Neural progenitor cell (in vitro differentiated cells): ENCODE data around the gene NSG2.

Experiments
- CTCF ChIP-seq: fragments of 200-600 bp; sonication (generic); IDR thresholded peaks from 2 replicates; pipeline ENCODE4 v1.5.1; 2017; ENCODE audit warnings: antibody characterized with exemption, mild to moderate bottlenecking
- EZH2 ChIP-seq: fragments of 200-600 bp; sonication (generic); IDR thresholded peaks from 2 replicates; pipeline ENCODE4 v1.6.1; 2017; ENCODE audit warnings: antibody characterized with exemption, mild to moderate bottlenecking, moderate library complexity
- EZH2phosphoT487 ChIP-seq: fragments of 200-600 bp; sonication (generic); IDR thresholded peaks from 2 replicates; pipeline ENCODE4 v1.6.1; 2017; ENCODE audit warnings: antibody characterized with exemption

GRCh38 chr5:174106997-174107655 lies 61.6 kb downstream of the NSG2 start:
- TF ChIP-seq EZH2 (no peak), CTCF (no peak), EZH2phosphoT487 (no peak)
